Stimulated activated naive CD8-positive, alpha-beta T cell treated with anti-CD3 and anti-CD28 coated beads, Interleukin-15, amount 100 ng/mL, for 72 hours (primary cell): ENCODE results near the gene SDK2.
A peak's percentile ranks its signal among the peaks of the same experiment; 100 is the strongest.

Experiments used
- ATAC-seq: fragments of 150-1000 bp; cut with Tn5 transposase; 2 replicates; pipeline ENCODE4 v1.10.0; 2021; ENCODE audit warnings: mild to moderate bottlenecking, moderate library complexity
- DNase-seq, 2 donors: peaks; one replicate each; pipeline ENCODE4 v3.0.0; 2021 to 2022
- H3K27ac Mint-ChIP-seq, 2 donors: one replicate each; pipeline ENCODE4 v1.8.0; 2022; ENCODE audit warnings: mild to moderate bottlenecking in 2 of 2, mixed read lengths in 2 of 2, moderate library complexity in 2 of 2
- H3K27me3 Mint-ChIP-seq: one replicate; pipeline ENCODE4 v1.8.0; 2022; ENCODE audit warnings: mixed read lengths
- H3K4me1 Mint-ChIP-seq: one replicate; pipeline ENCODE4 v1.8.0; 2022; ENCODE audit warnings: mild to moderate bottlenecking, mixed read lengths
- H3K4me3 Mint-ChIP-seq, 2 donors: one replicate each; pipeline ENCODE4 v1.8.0; 2022; ENCODE audit warnings: mild to moderate bottlenecking in 2 of 2, mixed read lengths in 2 of 2, moderate library complexity in 1 of 2
- H3K9me3 Mint-ChIP-seq, 2 donors: one replicate each; pipeline ENCODE4 v1.8.0; 2022; ENCODE audit warnings: mixed read lengths in 2 of 2

SDK2 gene

DNA sequence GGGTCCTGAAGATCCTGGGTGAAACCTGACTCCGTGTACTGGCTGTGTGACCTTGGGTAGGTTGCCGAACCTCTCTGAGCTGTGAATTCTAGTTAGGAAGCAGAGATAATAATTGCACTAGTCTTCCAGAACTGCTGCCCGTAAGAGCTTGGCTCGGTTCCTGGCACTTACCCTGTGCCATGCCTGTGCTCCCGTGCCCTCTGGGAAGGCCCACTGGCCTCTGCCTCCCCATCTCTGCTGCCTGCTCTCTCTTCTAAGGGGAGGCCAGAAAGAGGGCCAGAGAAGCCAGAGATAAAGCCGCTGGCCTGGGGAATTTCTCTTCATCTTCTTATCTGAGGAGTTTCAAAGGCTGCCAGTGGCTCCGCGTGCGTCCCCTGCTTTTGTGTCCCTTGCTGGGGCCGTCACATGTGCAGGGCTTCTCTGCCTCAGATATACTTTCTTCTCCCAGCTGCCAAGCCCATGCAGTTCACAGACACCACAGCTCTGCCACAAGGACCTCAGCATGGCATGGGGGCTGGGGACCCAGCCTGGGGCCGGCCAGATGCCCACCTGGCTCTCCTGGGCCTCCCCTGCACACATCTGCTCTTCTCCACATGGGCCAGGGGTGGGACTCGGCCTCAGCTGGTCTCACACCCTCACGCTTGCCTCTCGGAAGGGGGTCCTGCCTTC, 145.2 kb downstream of the SDK2 start:
- H3K4me3 Mint-ChIP-seq, result no peak overlapping the region
- no peaks in the 10 kb centered on the region for H3K27me3 Mint-ChIP-seq
- DNase-seq, result no peak
- H3K9me3 Mint-ChIP-seq, result no peaks in the 10 kb centered on the region
- H3K27ac Mint-ChIP-seq, result peak overlapping the region in 1 of 2 donors; percentile 93
- no peak for ATAC-seq
- H3K4me1 Mint-ChIP-seq, result no peaks in the 10 kb centered on the region

DNA sequence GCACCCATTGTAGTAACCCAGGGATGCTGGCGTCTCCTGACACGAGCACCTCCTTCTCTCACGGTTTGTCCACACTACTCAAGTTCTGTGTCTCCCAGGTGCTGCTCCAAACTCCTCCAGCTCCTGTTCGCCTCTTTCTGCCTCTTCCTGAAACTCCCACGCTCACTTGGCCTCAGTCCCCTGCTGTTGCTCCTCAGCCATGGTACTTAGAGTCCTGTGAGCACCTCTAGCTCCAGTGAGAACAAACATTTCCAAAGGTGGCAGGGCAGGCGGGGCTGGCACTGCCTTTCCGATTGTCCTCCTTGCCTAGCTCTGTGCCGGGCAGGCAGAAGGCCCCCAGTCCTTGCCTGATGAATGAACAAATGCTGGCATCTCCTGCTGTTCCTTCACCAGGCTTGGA, 146.1 kb downstream of the SDK2 start:
- H3K4me3 Mint-ChIP-seq, result no peak overlapping the region
- no peaks in the 10 kb centered on the region for H3K4me1 Mint-ChIP-seq
- no peaks in the 10 kb centered on the region for H3K9me3 Mint-ChIP-seq
- no peaks in the 10 kb centered on the region for H3K27me3 Mint-ChIP-seq
- no peak overlapping the region for H3K27ac Mint-ChIP-seq
- no peak for ATAC-seq
- DNase-seq, result no peak

DNA sequence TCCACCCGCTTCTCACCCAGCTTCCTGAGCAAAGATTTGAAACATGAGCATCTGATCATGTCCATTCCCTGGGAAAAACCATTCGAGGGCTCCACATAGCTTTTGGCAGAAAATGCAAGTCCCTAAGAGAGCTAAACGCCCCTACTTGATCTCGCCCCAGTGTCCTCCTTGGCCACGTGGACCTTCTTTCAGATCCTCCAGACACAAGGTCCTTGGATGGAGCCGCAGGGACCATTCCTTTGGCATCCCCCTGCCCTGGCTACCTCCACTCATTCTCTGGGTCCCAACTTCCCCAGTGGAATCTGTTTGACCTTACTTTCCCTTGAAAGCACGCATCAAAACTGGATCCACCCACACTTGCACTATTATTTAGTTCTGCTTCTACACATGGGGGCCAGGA, 146.5 kb downstream of the SDK2 start:
- ATAC-seq (no peak), DNase-seq (no peak)
- no peak overlapping the region for H3K4me3 Mint-ChIP-seq
- no peaks in the 10 kb centered on the region for H3K4me1 Mint-ChIP-seq
- H3K27ac Mint-ChIP-seq, result no peak overlapping the region
- H3K27me3 Mint-ChIP-seq, result no peaks in the 10 kb centered on the region
- H3K9me3 Mint-ChIP-seq, result no peaks in the 10 kb centered on the region

DNA sequence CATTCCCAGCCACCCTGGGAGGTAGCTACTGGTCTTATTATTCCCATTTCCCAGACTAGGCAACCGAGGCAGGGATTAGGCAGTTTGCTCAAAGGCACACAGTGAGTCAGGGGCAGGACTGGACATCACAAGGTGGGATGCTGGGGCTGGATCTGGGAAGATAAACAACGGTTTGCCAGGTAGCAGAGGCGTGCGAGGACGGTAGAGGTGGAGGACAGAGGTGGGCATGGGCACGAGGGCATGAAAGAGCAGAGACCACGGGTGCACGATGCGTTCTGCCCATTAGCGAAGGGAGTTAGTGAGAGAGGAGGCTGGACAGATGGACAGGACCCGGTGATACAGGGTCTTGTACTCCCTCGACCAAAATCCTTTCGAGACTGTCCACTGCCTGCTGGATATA, 148.0 kb downstream of the SDK2 start:
- no peak for ATAC-seq

DNA sequence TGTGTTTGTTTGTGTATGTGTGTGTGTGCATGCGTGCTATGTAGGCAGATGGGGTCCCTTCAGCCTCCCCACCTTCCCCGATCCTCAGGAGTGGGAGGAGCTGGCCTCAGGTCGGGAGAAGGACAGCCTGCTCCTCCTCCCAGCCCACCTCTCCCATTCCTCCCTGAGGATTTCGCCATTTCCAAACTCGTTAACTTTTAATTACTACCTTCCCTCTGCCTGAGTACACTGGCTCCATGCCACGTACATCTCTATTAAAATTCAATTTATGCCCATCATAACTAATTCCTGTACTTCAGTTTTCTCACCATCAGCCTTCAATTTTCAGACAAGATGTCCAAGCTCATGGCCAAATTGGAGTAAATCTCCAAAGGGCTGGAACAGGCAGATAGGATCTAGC, 148.6 kb downstream of the SDK2 start:
- ATAC-seq (no peak), DNase-seq (no peak)
- H3K27ac Mint-ChIP-seq, result no peak overlapping the region
- no peaks in the 10 kb centered on the region for H3K27me3 Mint-ChIP-seq
- H3K9me3 Mint-ChIP-seq, result no peaks in the 10 kb centered on the region
- H3K4me1 Mint-ChIP-seq, result no peaks in the 10 kb centered on the region
- no peak overlapping the region for H3K4me3 Mint-ChIP-seq

More for the DNA sequence above, 148.0 kb downstream of the SDK2 start:
- H3K9me3 Mint-ChIP-seq, result no peaks in the 10 kb centered on the region
- H3K4me1 Mint-ChIP-seq, result no peaks in the 10 kb centered on the region
- H3K27ac Mint-ChIP-seq, result no peak overlapping the region
- no peak overlapping the region for H3K4me3 Mint-ChIP-seq
- H3K27me3 Mint-ChIP-seq, result no peaks in the 10 kb centered on the region
- DNase-seq, result no peak

DNA sequence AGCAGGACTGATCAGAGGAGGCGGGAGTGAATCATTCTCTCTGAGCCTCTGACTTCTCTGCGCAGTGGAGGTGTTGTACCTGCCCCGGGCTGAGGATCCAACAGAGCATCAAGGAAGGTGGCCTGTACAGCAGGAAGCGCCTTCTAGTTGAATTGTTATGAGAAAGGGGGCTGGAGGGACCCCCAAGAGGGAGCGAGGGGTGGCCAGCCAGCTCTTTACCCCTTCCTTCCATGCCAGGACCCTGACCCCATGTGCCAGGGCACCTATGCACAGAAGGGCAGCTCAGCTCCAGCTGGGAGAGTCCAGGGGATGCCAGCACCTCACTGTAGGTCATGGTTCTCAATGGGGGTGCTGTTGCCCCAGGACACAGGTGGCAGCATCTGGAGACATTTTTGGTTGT, 149.3 kb downstream of the SDK2 start:
- H3K27me3 Mint-ChIP-seq, result no peaks in the 10 kb centered on the region
- no peaks in the 10 kb centered on the region for H3K9me3 Mint-ChIP-seq
- ATAC-seq (no peak), DNase-seq (no peak)
- no peak overlapping the region for H3K4me3 Mint-ChIP-seq
- no peaks in the 10 kb centered on the region for H3K4me1 Mint-ChIP-seq
- no peak overlapping the region for H3K27ac Mint-ChIP-seq

DNA sequence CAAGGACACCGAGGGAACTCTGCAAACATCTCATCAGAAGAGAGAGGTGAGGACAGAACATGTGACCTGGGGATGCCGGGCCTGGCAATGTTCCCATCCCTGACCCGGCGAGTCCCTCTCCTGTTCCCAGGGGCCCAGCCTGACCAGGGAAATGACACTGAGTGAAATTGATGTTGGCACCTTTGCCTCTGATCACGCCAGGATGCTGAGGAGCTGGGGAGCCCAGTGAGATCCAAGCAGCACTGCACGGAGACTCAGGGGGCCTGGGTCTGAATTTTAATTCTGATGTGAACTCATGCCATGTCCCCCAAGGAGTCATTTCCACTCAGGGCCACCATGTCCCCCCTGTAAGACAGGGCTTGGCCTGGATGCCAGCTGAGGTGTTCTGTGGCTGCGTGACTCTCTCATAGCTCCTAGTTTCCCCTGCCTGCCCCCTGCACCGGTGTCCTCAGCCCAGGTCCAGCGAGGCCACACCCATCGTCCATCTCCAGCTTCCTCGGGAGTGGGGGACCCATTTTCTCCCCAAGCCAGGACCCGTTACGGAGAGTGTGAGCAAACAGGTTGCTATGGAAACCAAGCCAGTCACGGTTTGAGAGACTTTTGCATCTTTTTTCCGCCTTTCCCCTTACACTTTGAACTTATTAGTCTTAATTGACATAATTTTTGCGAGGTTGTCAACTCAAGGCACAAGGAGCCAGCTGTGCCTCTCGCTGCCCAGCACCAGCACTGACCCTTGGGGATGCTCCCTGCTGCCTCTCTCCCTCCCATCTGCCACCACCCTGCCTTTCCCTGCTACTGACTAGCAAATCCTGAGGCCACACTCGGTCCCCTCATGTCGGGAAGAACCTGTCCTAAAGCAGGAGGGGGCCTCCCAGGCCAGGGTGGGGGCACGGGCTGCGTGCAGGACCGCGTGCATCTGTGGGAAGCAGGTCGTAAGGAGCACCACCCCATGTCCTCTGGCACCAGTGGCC, 150.0 kb downstream of the SDK2 start:
- no peak for DNase-seq
- H3K4me1 Mint-ChIP-seq, result no peaks in the 10 kb centered on the region

DNA sequence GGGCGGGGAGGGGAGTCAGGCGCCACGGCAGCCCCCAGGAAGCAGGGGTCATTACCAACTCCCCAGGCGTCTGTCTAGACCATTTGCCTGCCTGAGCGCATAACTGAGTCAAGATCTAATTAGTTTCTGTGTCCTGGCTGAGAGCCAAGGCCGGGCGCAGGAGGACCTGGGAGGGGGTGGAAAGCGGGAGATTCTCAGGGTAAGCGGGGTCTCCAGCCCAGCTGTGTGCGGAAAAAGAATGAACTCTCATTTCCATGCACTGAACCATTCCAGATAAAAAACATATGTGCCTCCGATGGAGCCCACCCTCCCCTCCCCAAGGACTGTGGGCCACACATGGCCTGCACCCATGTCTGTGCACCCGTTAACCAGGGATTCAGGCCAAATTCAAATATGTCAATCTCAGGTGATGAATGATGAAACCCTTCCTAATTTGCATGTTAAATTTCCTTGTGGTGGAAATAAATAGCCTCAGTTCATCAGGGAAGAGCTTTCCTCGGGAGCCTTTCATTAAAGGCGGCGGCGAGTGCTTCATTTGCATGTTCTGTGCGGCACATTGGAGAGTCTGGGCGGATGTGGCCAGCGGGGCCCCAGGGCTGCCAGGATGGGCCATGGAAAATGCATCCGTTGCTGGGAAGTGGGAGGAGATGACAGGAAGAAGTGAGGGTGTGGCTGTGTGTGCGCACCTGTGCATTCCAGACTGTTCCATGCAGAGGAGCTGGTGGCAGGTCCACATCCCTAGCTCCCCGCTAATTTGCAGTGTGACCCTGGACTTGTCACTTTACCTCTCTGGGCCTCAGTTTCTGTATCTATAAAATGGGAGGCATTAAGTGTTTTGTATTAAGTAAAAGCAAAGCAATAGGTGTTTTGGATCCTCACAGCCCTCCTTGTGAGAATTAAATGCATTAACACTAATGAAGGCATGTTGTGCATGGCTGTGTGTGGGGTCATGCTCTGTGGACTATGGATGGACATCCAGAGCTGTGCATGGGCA, 151.1 kb downstream of the SDK2 start:
- no peaks in the 10 kb centered on the region for H3K27me3 Mint-ChIP-seq
- no peak overlapping the region for H3K4me3 Mint-ChIP-seq
- no peaks in the 10 kb centered on the region for H3K9me3 Mint-ChIP-seq
- no peaks in the 10 kb centered on the region for H3K4me1 Mint-ChIP-seq
- ATAC-seq (no peak), DNase-seq (no peak)
- H3K27ac Mint-ChIP-seq, result no peak overlapping the region

More for the DNA sequence above, 150.0 kb downstream of the SDK2 start:
- H3K27ac Mint-ChIP-seq, result peak overlapping the region in 1 of 2 donors; percentile 38
- no peak for ATAC-seq
- no peaks in the 10 kb centered on the region for H3K9me3 Mint-ChIP-seq
- H3K4me3 Mint-ChIP-seq, result no peak overlapping the region
- no peaks in the 10 kb centered on the region for H3K27me3 Mint-ChIP-seq

DNA sequence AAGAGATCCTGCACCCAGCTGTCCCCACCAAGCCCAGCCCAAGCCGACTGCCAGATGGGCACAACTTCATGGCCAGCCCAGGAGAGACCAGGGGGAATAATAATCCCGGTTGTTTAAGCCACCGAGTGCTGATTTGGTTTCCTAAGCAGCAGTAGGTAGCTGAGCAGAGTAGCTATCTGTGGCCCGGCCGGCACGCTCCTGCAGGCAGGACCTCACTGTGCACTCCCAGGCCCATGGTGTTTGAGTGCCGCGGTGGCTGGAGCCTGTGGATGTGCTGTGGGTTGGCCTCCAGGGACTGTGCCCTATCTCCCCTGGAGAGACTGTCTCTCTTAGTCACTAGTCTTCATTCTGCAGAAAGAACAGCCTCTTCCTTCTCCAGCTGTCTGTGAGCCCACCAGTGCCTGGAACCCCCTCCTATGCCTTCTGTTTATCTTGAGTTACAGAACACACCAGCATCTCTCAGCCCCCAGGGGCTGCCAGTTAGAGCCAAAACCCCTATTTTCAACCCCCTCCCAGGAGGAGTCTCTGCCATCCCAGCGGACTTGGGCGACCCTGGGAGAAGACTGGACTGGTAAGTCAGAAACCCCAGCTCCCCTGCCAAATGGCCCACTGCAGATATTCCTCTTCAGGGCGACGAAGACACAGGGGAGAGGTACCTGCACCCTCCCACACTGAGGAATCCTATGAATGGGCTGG, 152.0 kb downstream of the SDK2 start:
- DNase-seq (no peak), ATAC-seq (no peak)
- Mint-ChIP-seq H3K27ac (no peak overlapping the region), H3K27me3 (no peaks in the 10 kb centered on the region), H3K4me1 (no peaks in the 10 kb centered on the region), H3K9me3 (no peaks in the 10 kb centered on the region), H3K4me3 (no peak overlapping the region)

DNA sequence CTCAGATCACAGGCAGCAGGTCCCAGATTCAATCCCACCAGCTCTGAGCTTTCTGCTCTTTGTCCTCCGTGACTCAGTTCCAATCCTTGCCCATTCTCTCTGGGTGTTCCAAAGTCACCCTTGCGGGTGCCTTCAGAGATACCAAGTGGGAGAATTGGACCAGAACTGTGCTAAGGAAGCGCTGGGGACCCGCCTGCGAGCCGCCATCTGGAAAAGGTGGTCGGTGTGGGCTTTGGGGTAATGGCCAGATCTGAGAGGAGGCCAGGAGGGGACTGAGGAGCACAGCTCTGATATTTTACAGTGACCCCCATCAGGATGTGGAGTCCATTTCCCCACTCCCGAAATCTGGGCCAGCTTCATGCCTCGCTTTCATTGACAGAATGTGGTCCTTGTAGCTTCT, 152.6 kb downstream of the SDK2 start:
- ATAC-seq, result no peak
- no peak overlapping the region for H3K4me3 Mint-ChIP-seq
- no peaks in the 10 kb centered on the region for H3K4me1 Mint-ChIP-seq
- no peaks in the 10 kb centered on the region for H3K9me3 Mint-ChIP-seq
- no peaks in the 10 kb centered on the region for H3K27me3 Mint-ChIP-seq
- no peak for DNase-seq
- H3K27ac Mint-ChIP-seq, result no peak overlapping the region

DNA sequence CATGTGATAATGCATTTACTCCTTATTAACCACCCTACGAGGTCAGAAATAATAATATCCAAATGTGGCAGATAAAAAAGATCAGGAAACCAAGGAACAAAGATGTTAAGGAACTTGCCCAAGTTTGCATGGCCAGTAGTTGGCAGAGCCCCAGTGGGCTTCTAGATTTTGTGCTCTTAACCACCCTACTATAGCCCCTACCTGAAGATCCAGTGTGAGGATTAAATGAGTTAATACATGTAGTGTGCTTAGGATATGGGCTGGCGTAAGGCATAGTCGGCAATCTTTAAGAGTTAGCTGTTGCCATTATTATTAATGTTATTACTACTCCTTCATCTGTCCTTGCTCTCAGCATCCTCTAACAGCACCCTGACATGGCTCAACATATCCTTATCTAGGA, 153.4 kb downstream of the SDK2 start:
- Mint-ChIP-seq H3K9me3 (peaks cover 4 to 7% of the 10 kb centered on the region in 2 donors), H3K4me1 (no peaks in the 10 kb centered on the region), H3K4me3 (no peak overlapping the region), H3K27me3 (no peaks in the 10 kb centered on the region), H3K27ac (no peak overlapping the region)
- ATAC-seq (no peak), DNase-seq (no peak)

DNA sequence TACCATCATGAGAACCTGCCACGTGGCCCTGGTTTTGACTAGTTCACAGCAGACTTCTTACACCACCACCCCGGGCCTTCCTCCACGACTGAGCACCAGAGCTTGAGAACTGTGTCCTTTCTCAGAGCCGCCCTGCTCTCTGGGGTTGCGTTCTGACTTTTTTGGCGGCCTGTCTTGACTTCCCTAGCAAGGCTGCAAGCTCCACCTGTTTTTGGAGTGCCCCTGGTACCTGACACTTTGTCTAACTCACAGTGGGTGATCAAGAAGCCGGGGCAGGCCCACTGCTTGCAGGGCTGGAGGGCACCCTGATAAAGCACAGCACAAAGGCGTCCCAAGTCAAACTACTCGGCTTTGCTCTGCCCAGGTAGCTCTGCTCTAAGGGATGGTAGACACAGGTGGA, 154.3 kb downstream of the SDK2 start:
- no peaks in the 10 kb centered on the region for H3K4me1 Mint-ChIP-seq

DNA sequence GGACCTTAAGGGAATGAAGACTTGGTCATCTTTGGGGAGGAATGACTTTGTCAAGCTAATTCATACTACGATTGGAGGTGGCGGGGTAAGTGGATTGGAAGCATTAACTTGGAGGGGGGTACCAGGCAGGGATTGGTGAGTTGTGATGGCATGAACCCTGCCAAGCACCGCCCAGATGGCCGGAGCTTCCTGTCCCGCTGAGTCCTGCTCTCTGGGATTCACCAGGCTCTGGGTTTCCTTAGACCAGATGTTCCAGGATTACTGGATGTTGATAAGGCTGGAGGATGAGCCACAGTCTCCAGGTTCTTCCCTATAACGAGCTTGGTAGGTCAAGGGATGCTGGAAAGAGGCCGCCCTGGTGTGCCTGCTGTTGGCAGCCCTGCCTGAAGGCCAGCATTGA, 154.9 kb downstream of the SDK2 start:
- no peak for DNase-seq
- H3K27me3 Mint-ChIP-seq, result no peaks in the 10 kb centered on the region
- no peaks in the 10 kb centered on the region for H3K4me1 Mint-ChIP-seq
- no peak overlapping the region for H3K27ac Mint-ChIP-seq
- H3K9me3 Mint-ChIP-seq, result peaks cover 11 to 21% of the 10 kb centered on the region in 2 donors
- no peak overlapping the region for H3K4me3 Mint-ChIP-seq
- no peak for ATAC-seq

More for the DNA sequence above, 154.3 kb downstream of the SDK2 start:
- Mint-ChIP-seq H3K27me3 (no peaks in the 10 kb centered on the region), H3K9me3 (peaks cover 7 to 14% of the 10 kb centered on the region in 2 donors), H3K27ac (no peak overlapping the region), H3K4me3 (no peak overlapping the region)
- DNase-seq (no peak), ATAC-seq (no peak)

DNA sequence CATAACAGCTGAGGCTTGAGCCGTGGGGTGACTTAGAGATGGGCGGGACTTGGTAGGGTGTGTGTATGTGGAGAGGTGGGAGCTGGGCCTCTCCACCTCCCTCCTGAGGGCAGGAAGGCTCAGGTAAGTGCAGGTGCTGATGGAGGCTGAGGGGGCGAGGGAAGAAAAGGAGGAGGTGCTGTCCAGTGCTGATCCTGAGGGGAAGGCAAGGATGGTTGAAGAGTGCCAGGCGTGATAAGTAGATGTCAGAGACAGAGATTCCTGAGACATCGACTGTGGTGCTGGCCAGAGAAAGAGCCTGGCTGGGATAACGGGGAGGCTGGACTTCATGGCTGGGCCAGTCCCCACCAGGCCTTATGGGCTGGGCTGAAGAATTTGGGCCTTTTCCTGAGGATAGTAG, 159.1 kb downstream of the SDK2 start:
- H3K27me3 Mint-ChIP-seq, result no peaks in the 10 kb centered on the region
- H3K27ac Mint-ChIP-seq, result no peak overlapping the region
- no peaks in the 10 kb centered on the region for H3K4me1 Mint-ChIP-seq
- ATAC-seq (no peak), DNase-seq (no peak)
- peaks cover 11 to 21% of the 10 kb centered on the region in 2 donors for H3K9me3 Mint-ChIP-seq
- no peak overlapping the region for H3K4me3 Mint-ChIP-seq

DNA sequence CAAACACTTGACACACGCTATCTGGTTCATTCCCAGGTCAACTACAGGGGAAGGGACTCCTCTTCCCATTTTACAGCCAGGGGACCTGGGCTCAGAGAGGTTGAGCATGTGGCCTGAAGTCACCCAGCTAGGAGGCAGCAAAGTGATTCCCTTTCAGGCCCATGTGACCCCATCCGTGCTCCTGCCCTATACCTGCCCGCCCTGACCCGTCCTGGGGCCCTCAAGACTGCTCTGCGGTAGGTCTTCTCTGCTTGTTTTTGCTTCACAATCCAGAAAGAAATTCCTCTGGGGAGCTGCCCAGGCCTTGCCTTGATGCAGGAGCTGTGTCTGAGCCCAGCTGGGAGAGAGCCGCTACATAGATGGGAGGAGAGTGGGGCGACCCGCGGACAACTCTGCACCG, 161.4 kb downstream of the SDK2 start:
- no peak for DNase-seq
- H3K4me1 Mint-ChIP-seq, result no peaks in the 10 kb centered on the region
- no peak overlapping the region for H3K4me3 Mint-ChIP-seq
- ATAC-seq, result no peak
- no peaks in the 10 kb centered on the region for H3K27me3 Mint-ChIP-seq
- peaks cover 11 to 21% of the 10 kb centered on the region in 2 donors for H3K9me3 Mint-ChIP-seq
- H3K27ac Mint-ChIP-seq, result no peak overlapping the region
